Measurements from ENCODE around the gene NRG3.

DNA sequence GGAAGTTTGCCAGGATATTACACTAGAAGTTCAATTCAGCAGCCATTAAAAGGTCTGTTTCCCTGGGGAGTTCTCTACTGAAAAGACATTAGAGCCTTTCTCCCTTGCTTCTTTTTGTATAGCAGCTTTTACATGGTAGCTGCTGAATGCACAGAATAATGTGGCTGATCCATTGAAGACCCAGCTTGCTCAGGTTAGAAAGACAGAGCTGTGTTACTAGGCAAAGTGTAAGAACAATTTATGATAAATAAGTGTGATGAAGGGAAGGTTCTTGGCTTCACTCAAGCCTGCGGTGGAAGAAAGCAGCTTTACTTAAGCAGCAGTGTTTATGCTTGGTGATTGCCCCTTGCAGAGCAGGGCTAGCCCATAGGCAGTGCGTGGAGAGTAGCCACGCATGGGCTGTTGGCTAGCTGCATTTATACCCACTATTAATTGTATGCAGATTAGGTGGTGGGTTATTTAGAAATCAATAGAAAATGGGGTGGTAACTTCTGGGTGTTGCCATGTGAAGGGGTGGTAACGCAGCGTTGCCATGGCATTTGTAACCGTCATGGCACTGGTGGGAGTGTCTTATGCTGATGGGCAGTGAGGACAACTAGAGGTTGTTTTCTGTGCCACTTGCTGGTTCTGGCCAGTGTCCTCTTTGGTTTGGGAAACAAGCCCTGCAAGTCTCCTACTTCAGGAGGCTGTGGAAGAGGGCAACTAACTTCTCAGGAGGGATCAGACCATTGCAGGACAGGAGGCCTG is 942.9 kb downstream of the NRG3 start:
- TF ChIP-seq, protein P1, sequence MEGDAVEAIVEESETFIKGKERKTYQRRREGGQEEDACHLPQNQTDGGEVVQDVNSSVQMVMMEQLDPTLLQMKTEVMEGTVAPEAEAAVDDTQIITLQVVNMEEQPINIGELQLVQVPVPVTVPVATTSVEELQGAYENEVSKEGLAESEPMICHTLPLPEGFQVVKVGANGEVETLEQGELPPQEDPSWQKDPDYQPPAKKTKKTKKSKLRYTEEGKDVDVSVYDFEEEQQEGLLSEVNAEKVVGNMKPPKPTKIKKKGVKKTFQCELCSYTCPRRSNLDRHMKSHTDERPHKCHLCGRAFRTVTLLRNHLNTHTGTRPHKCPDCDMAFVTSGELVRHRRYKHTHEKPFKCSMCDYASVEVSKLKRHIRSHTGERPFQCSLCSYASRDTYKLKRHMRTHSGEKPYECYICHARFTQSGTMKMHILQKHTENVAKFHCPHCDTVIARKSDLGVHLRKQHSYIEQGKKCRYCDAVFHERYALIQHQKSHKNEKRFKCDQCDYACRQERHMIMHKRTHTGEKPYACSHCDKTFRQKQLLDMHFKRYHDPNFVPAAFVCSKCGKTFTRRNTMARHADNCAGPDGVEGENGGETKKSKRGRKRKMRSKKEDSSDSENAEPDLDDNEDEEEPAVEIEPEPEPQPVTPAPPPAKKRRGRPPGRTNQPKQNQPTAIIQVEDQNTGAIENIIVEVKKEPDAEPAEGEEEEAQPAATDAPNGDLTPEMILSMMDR (IDR thresholded peaks at IDR 0.05; ENCODE audit: low read depth, low read length, poor library complexity, severe bottlenecking): no peak
- TF ChIP-seq EZH2phosphoT487 (IDR thresholded peaks at IDR 0.05; ENCODE audit: borderline replicate concordance, low read length): no peak

Measured in DOHH2 (cell line).